RPMI7951 (cell line): ENCODE results near the gene CYP4F12. TPM values are rescaled to one million over a fixed set of nuclear protein-coding genes. Genes with fewer than 3 reads are reported as not detected.

Source experiments
- DNase-seq: peaks from one replicate; pipeline ENCODE4 v3.0.0-alpha.2; 2012; ENCODE audit warnings: low read depth
- total RNA-seq: library from RNA; depleted of rRNA; stranded (reverse); fragments of >200 nt; shearing (Covaris generic); gene quantifications from 2 replicates; pipeline ENCODE4 v1.2.3, GENCODE V29; 2014; rRNA removed

CYP4F12 gene
- total RNA-seq, 1 experiment from 2014 or later, result not detected

- DNase-seq, result no peak
Observed at GRCh38 chr19:15714638-15715037, 41.8 kb downstream of the CYP4F12 start.

GRCh38 chr19:15715642-15716041, 42.8 kb downstream of the CYP4F12 start:
- DNase-seq, result no peak

GRCh38 chr19:15717809-15718208, 44.9 kb downstream of the CYP4F12 start:
- no peak for DNase-seq

- DNase-seq, result no peak
Observed at GRCh38 chr19:15721268-15721667, 48.4 kb downstream of the CYP4F12 start.

GRCh38 chr19:15722956-15723355, 50.1 kb downstream of the CYP4F12 start:
- no peak for DNase-seq

GRCh38 chr19:15727724-15728123, 54.8 kb downstream of the CYP4F12 start, which contains the start of gene OR10H2:
OR10H2 (plus strand) TSS chr19:15728024; CDS start chr19:15728044, 20 bp downstream.
- DNase-seq, result no peak

- no peak for DNase-seq
Observed at GRCh38 chr19:15730538-15730937, 57.7 kb downstream of the CYP4F12 start.

GRCh38 chr19:15732388-15732787, 59.5 kb downstream of the CYP4F12 start:
- DNase-seq, result no peak

GRCh38 chr19:15733895-15734294, 61.0 kb downstream of the CYP4F12 start:
- DNase-seq, result no peak

GRCh38 chr19:15737722-15738121, 64.8 kb downstream of the CYP4F12 start, which contains the start of gene OR10H3:
OR10H3 (plus strand) TSS chr19:15737985; CDS start chr19:15741393, 3,408 bp downstream.
- DNase-seq, result no peak

GRCh38 chr19:15740785-15741184, 67.9 kb downstream of the CYP4F12 start:
- DNase-seq, result no peak

Other genes with a start within 250 kb of the CYP4F12 start
- 4.2 and 7.1 TPM in 2 replicates for gene WIZ, start 223.1 kb upstream of the CYP4F12 start, total RNA-seq
- 0.72 and 0.88 TPM in 2 replicates for gene RASAL3, start 208.5 kb upstream of the CYP4F12 start, total RNA-seq
- gene PGLYRP2, start 193.6 kb upstream of the CYP4F12 start, total RNA-seq, result not detected in 2 replicates
- not detected in 2 replicates for gene CYP4F22, start 164.6 kb upstream of the CYP4F12 start, total RNA-seq
- not detected in 2 replicates for gene CYP4F8, start 57.9 kb upstream of the CYP4F12 start, total RNA-seq
- gene CYP4F3, start 32.2 kb upstream of the CYP4F12 start, total RNA-seq, result not detected in 2 replicates
- gene OR10H2, start 54.9 kb downstream of the CYP4F12 start, total RNA-seq, result not detected in 2 replicates
- gene OR10H3, start 64.9 kb downstream of the CYP4F12 start, total RNA-seq, result not detected in 2 replicates
- not detected in 2 replicates for gene OR10H5, start 114.6 kb downstream of the CYP4F12 start, total RNA-seq
- gene OR10H1, start 142.6 kb downstream of the CYP4F12 start, total RNA-seq, result not detected in 2 replicates
- gene CYP4F2, start 225.0 kb downstream of the CYP4F12 start, total RNA-seq, result not detected in 2 replicates